ENCODE results near the gene PCED1A.
"Not testable (repeated sequence)": the region's sequence is repeated elsewhere in the genome, so short reads cannot be mapped to it uniquely, and the experiment has no call there.

Gene PCED1A

GRCh38 chr20:2865630-2866029, 25.2 kb upstream of the PCED1A start:
- no peak for DNase-seq (ENCODE audit: low spot score)

GRCh38 chr20:2865101-2865500, 24.6 kb upstream of the PCED1A start:
- DNase-seq (ENCODE audit: low spot score), result no peak

GRCh38 chr20:2864626-2865025, 24.2 kb upstream of the PCED1A start:
- DNase-seq (ENCODE audit: low spot score), result no peak

- DNase-seq (ENCODE audit: low spot score), result no peak
These were observed 19.1 kb upstream of the PCED1A start for GRCh38 chr20:2859330-2860121.

GRCh38 chr20:2858591-2858990, 18.1 kb upstream of the PCED1A start:
- DNase-seq (ENCODE audit: low spot score), result no peak

- DNase-seq (ENCODE audit: low spot score), result no peak
These were observed 10.6 kb upstream of the PCED1A start for GRCh38 chr20:2851086-2851485.

GRCh38 chr20:2849529-2849928, 9.1 kb upstream of the PCED1A start:
- no peak for DNase-seq (ENCODE audit: low spot score)

- no peak for DNase-seq (ENCODE audit: low spot score)
These were observed 7.3 kb upstream of the PCED1A start for GRCh38 chr20:2847802-2848201.

- no peak for DNase-seq (ENCODE audit: low spot score)
These were observed 6.2 kb upstream of the PCED1A start for GRCh38 chr20:2846698-2847097.

GRCh38 chr20:2845607-2846006, 5.2 kb upstream of the PCED1A start:
- DNase-seq (ENCODE audit: low spot score), result no peak

GRCh38 chr20:2840967-2841531, 594 bp upstream of the PCED1A start:
- DNase-seq (ENCODE audit: low spot score), result peak; percentile 68

- no peak for DNase-seq (ENCODE audit: low spot score)
These were observed 720 bp downstream of the PCED1A start for GRCh38 chr20:2839732-2840137.

- DNase-seq (ENCODE audit: low spot score), result no peak
These were observed 1.4 kb downstream of the PCED1A start for GRCh38 chr20:2838847-2839671.

GRCh38 chr20:2838170-2838797, 2.2 kb downstream of the PCED1A start:
- no peak for DNase-seq (ENCODE audit: low spot score)

GRCh38 chr20:2837221-2837960, 3.1 kb downstream of the PCED1A start:
- no peak for DNase-seq (ENCODE audit: low spot score)

GRCh38 chr20:2836035-2836434, 4.4 kb downstream of the PCED1A start:
- DNase-seq (ENCODE audit: low spot score), result no peak

GRCh38 chr20:2835331-2835796, 5.1 kb downstream of the PCED1A start:
- DNase-seq (ENCODE audit: low spot score), result no peak

- no peak for DNase-seq (ENCODE audit: low spot score)
These were observed 5.9 kb downstream of the PCED1A start for GRCh38 chr20:2834401-2835110.

- DNase-seq (ENCODE audit: low spot score), result no peak
These were observed 6.7 kb downstream of the PCED1A start for GRCh38 chr20:2833761-2834160.

GRCh38 chr20:2831206-2831605, 9.2 kb downstream of the PCED1A start:
- DNase-seq (ENCODE audit: low spot score), result not testable (repeated sequence)

GRCh38 chr20:2829376-2829775, 11.1 kb downstream of the PCED1A start:
- DNase-seq (ENCODE audit: low spot score), result no peak

All from HuH-7 (cell line).